ENCODE measurements around the gene OTOG. TPM values are rescaled to one million over a fixed set of nuclear protein-coding genes. Genes with fewer than 3 reads are reported as not detected.

The OTOG gene
- total and polyA plus RNA-seq, 2 of the 8 experiments (the other 6 are each of a cell fraction or from before 2014, with no cell fraction given), result 0.41 to 1.5 TPM

DNA sequence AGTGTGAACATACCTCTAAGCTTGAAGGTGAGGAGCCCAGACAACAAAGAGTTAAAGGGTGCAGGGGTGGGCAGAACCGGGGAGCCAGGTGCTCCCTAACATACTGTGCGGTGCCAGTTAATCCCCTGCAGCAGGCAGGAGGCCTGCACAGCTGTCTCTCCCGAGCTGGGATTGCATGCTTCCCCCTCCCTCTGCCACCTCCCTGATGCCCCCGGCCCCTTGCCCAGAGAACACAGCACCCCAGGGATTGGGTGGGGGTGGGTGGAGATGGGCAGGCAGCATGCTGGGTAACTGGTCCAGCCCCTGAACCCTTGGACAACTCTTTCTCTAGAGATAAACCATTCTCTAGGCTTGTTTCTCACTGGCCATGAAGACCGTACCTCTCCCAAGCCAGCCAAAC lies 104.6 kb downstream of the OTOG start:
- WGBS, 2 experiments (ENCODE audit: extremely low coverage in 1 of 2, insufficient coverage in 1 of 2, insufficient read length in 1 of 2, insufficient replicate concordance in 2 of 2, low coverage in 1 of 2, low lambda C conversion rate in 2 of 2, missing lambda C conversion rate in 1 of 2), result 53% methylated on average over 5 of the region's 5 CpGs; no CpG with 5 or more reads in 1 of the 2 experiments
- no peak overlapping the region for H2AK5ac ChIP-seq (ENCODE audit: low read depth, low read length)
- H2BK20ac ChIP-seq (ENCODE audit: low read length), result no peak overlapping the region
- H4K91ac ChIP-seq (replicated peaks; ENCODE audit: insufficient read length, low read length), result no peak overlapping the region
- H3K23ac ChIP-seq (ENCODE audit: insufficient read length), result no peak overlapping the region
- H4K20me1 ChIP-seq (replicated peaks in 1 of 2; ENCODE audit: control insufficient read depth in 1 of 2, insufficient read depth in 2 of 2, low read length in 2 of 2), result no peaks in the 10 kb centered on the region
- H2BK15ac ChIP-seq (ENCODE audit: low read length), result no peak overlapping the region
- no peak overlapping the region for H2BK120ac ChIP-seq (replicated peaks; ENCODE audit: low read depth, low read length)
- H3K23me2 ChIP-seq (ENCODE audit: low read depth, low read length), result no peaks in the 10 kb centered on the region
- no peak overlapping the region for H2AFZ ChIP-seq (ENCODE audit: low read length)
- H3K36me3 ChIP-seq (ENCODE audit: control insufficient read depth in 2 of 4, insufficient read depth in 4 of 4, low read length in 3 of 4), result no peaks in the 10 kb centered on the region
- no peaks in the 10 kb centered on the region for H3K79me1 ChIP-seq (ENCODE audit: low read depth, low read length)
- TF ChIP-seq NANOG (IDR thresholded peaks at IDR 0.05; ENCODE audit: insufficient read depth, low read depth, low read length, poor library complexity, severe bottlenecking), result no peak
- no peak for TF ChIP-seq TCF12 (IDR thresholded peaks at IDR 0.05; ENCODE audit: low read depth, low read length)
- peaks cover 4 to 9% of the 10 kb centered on the region in 2 experiments; a peak in 2 of 4 replicates for H3K9me3 ChIP-seq (ENCODE audit: insufficient read depth in 2 of 2, low read depth in 1 of 2, low read length in 1 of 2)
- peaks cover 3 to 9% (median 5%) of the 10 kb centered on the region in 4 experiments; a peak in 6 of 7 replicates for H3K4me1 ChIP-seq (replicated peaks in 1 of 4; ENCODE audit: control insufficient read depth in 3 of 4, insufficient read depth in 4 of 4, low read length in 3 of 4)
- no peak overlapping the region for H4K5ac ChIP-seq (ENCODE audit: insufficient read length, low read depth, low read length)
- H2BK12ac ChIP-seq (ENCODE audit: low read depth, low read length), result no peak overlapping the region
- no peak overlapping the region for H3K18ac ChIP-seq (ENCODE audit: extremely low read depth, low read length)
- H3K27me3 ChIP-seq (replicated peaks in 1 of 4; ENCODE audit: control insufficient read depth in 3 of 4, extremely low read depth in 1 of 4, insufficient read depth in 3 of 4, low read length in 3 of 4), result peaks cover 0 to 9% (median 3%) of the 10 kb centered on the region in 4 experiments; a peak in 3 of 7 replicates
- no peak overlapping the region for H3K14ac ChIP-seq (ENCODE audit: insufficient read length)
- DNase-seq (ENCODE audit: low read depth in 1 of 2, low spot score in 2 of 2) (no peak), FAIRE-seq (no peak)
- ChIA-PET CTCF (ENCODE audit: partially characterized antibody) (interaction anchor here (0.6 to 3.0 kb wide), 12 partner anchors 11 to 79 kb away, joined by 3 to 17 read pairs (median 4); partner anchors contain the start of gene MYOD1), POLR2A (ENCODE audit: partially characterized antibody) (no interaction called here)
- no peak overlapping the region for H3K4me3 ChIP-seq (ENCODE audit: extremely low read depth in 1 of 4, insufficient read depth in 2 of 4, low read depth in 3 of 4, low read length in 4 of 4)
- no peak overlapping the region for H3K27ac ChIP-seq (ENCODE audit: low read depth, low read length)
- no peaks in the 10 kb centered on the region for H3K79me2 ChIP-seq (ENCODE audit: control insufficient read depth in 1 of 2, insufficient read depth in 2 of 2, low read length in 2 of 2)
- H2BK5ac ChIP-seq (ENCODE audit: low read depth, low read length), result no peak overlapping the region
- no peak overlapping the region for H3K9ac ChIP-seq (replicated peaks in 1 of 4; ENCODE audit: extremely low read depth in 1 of 4, low read depth in 3 of 4, low read length in 3 of 4)
- H3K4me2 ChIP-seq (ENCODE audit: insufficient read depth in 1 of 2, low read depth in 2 of 2, low read length in 2 of 2), result no peak overlapping the region
- no peak overlapping the region for H3K56ac ChIP-seq (replicated peaks; ENCODE audit: insufficient read length, low read depth, low read length)
- no peak overlapping the region for H4K8ac ChIP-seq (ENCODE audit: extremely low read depth, insufficient read depth, low read length)
- H3K4ac ChIP-seq (replicated peaks; ENCODE audit: insufficient read length, low read depth, low read length), result no peak overlapping the region
